Measurements from ENCODE around the gene USP15. TPM values are rescaled to one million over a fixed set of nuclear protein-coding genes. Genes with fewer than 3 reads are reported as not detected.
A peak's percentile ranks its signal among the peaks of the same experiment; 100 is the strongest.

USP15 gene
- total and polyA plus RNA-seq, 7 experiments from 2014 or later, result 72.5 to 224 (median 175) TPM

- Mint-ChIP-seq H3K36me3 (peaks cover 0 to 31% (median 17%) of the 10 kb centered on the region in 5 donors), H3K27me3 (no peaks in the 10 kb centered on the region), H3K27ac (peak overlapping the region in 4 of 9 donors; percentile 5 to 39 (median 17)), H3K4me3 (peak overlapping the region in 8 of 10 donors; percentile 1 to 58 (median 18)), H3K4me1 (peaks cover 33 to 87% (median 74%) of the 10 kb centered on the region in 7 donors), H3K9me3 (peaks cover 0 to under 1% (median 0%) of the 10 kb centered on the region in 11 donors)
- Histone ChIP-seq H3K4me3 (ENCODE audit: low read length) (no peak overlapping the region), H3K9me3 (ENCODE audit: control insufficient read depth in 2 of 3, low read length in 3 of 3) (no peaks in the 10 kb centered on the region), H3K4me1 (ENCODE audit: control insufficient read depth in 2 of 2, insufficient read depth in 2 of 2, low read length in 2 of 2) (peaks cover 17 to 30% of the 10 kb centered on the region in 2 donors), H3K27me3 (ENCODE audit: control insufficient read depth in 2 of 2, insufficient read depth in 2 of 2, low read length in 2 of 2) (no peaks in the 10 kb centered on the region), H3K27ac (ENCODE audit: low read depth, low read length) (no peak overlapping the region), H3K36me3 (ENCODE audit: control insufficient read depth in 2 of 3, insufficient read depth in 3 of 3, low read length in 3 of 3) (peaks cover 0 to under 1% (median 0%) of the 10 kb centered on the region in 3 experiments)
- ChIA-PET POLR2A (interaction anchor here (1.3 kb wide), 1 partner anchor 20 kb away, joined by 4 read pairs; no protein-coding TSS in a partner anchor), CTCF (no interaction called here)
- intact Hi-C loops (cut with micrococcal nuclease), result no loop called here
- DNase-seq (no peak), ATAC-seq (no peak)
Observed at GRCh38 chr12:62279961-62280360, 19.8 kb downstream of the USP15 start.

GRCh38 chr12:62282057-62282774 lies 22.0 kb downstream of the USP15 start:
- Histone ChIP-seq H3K4me3 (ENCODE audit: low read length) (no peak overlapping the region), H3K4me1 (ENCODE audit: control insufficient read depth in 2 of 2, insufficient read depth in 2 of 2, low read length in 2 of 2) (peaks cover 5 to 28% of the 10 kb centered on the region in 2 donors), H3K27ac (ENCODE audit: low read depth, low read length) (no peak overlapping the region), H3K27me3 (ENCODE audit: control insufficient read depth in 2 of 2, insufficient read depth in 2 of 2, low read length in 2 of 2) (no peaks in the 10 kb centered on the region), H3K9me3 (ENCODE audit: control insufficient read depth in 2 of 3, low read length in 3 of 3) (no peaks in the 10 kb centered on the region), H3K36me3 (ENCODE audit: control insufficient read depth in 2 of 3, insufficient read depth in 3 of 3, low read length in 3 of 3) (peaks cover 0 to 5% (median 0%) of the 10 kb centered on the region in 3 experiments)
- Mint-ChIP-seq H3K9me3 (peaks cover 0 to 12% (median 3%) of the 10 kb centered on the region in 11 donors), H3K36me3 (peaks cover 3 to 44% (median 34%) of the 10 kb centered on the region in 5 donors), H3K4me1 (peaks cover 29 to 87% (median 72%) of the 10 kb centered on the region in 7 donors), H3K27me3 (no peaks in the 10 kb centered on the region), H3K4me3 (peak overlapping the region in 8 of 10 donors; percentile 19 to 62 (median 49)), H3K27ac (peak overlapping the region in 7 of 9 donors; percentile 8 to 77 (median 56))
- ChIA-PET POLR2A (no interaction called here), CTCF (no interaction called here)
- ATAC-seq (peak; percentile 9), DNase-seq (no peak)
- intact Hi-C loops (cut with micrococcal nuclease), result loop anchor here in 1 of 2 donors (2.0 kb wide), 1 partner anchor 15 kb away; no protein-coding TSS in a partner anchor

- CTCF ChIA-PET, result interaction anchor here (1.3 kb wide), 1 partner anchor 19 kb away, joined by 4 read pairs; no protein-coding TSS in a partner anchor
Observed at GRCh38 chr12:62284749-62285148, 24.5 kb downstream of the USP15 start.

DNA sequence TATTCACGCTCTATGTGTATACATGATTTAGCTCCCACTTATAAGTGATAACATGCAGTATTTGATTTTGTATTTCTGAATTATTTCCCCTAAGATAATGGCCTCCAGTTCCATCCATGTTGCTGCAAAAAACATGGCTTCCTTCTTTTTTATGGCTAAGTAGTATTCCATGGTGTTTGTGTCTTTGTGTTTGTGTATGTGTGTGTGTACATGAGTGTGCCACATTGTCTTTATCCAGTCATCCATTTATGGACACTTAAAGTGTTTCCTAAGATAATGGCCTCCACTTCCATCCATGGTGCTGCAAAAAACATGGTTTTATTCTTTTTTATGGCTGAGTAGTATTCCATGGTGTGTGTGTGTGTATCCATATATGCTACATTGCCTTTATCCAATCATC lies 25.1 kb downstream of the USP15 start:
- intact Hi-C loops (cut with micrococcal nuclease), result no loop called here
- peaks cover 3 to 28% of the 10 kb centered on the region in 2 donors for H3K4me1 ChIP-seq (ENCODE audit: control insufficient read depth in 2 of 2, insufficient read depth in 2 of 2, low read length in 2 of 2)
- H3K4me3 ChIP-seq (ENCODE audit: low read length), result no peak overlapping the region
- Mint-ChIP-seq H3K9me3 (peaks cover 3 to 43% (median 18%) of the 10 kb centered on the region in 11 donors), H3K4me1 (peaks cover 44 to 98% (median 82%) of the 10 kb centered on the region in 7 donors), H3K36me3 (peaks cover 15 to 62% (median 52%) of the 10 kb centered on the region in 5 donors), H3K27me3 (no peaks in the 10 kb centered on the region), H3K27ac (peak overlapping the region in 2 of 9 donors; percentile 47 to 86), H3K4me3 (peak overlapping the region in 2 of 10 donors; percentile 39 to 67)
- H3K27me3 ChIP-seq (ENCODE audit: control insufficient read depth in 2 of 2, insufficient read depth in 2 of 2, low read length in 2 of 2), result no peaks in the 10 kb centered on the region
- ChIA-PET CTCF (interaction anchor here (1.3 kb wide), 1 partner anchor 18 kb away, joined by 4 read pairs; no protein-coding TSS in a partner anchor), POLR2A (no interaction called here)
- H3K9me3 ChIP-seq (ENCODE audit: control insufficient read depth in 2 of 3, low read length in 3 of 3), result peaks cover 0 to 4% (median 4%) of the 10 kb centered on the region in 3 experiments
- peaks cover 0 to 5% (median 0%) of the 10 kb centered on the region in 3 experiments for H3K36me3 ChIP-seq (ENCODE audit: control insufficient read depth in 2 of 3, insufficient read depth in 3 of 3, low read length in 3 of 3)
- ATAC-seq (no peak), DNase-seq (no peak)
- H3K27ac ChIP-seq (ENCODE audit: low read depth, low read length), result no peak overlapping the region

More at GRCh38 chr12:62284749-62285148, 24.5 kb downstream of the USP15 start:
- no peaks in the 10 kb centered on the region for H3K27me3 ChIP-seq (ENCODE audit: control insufficient read depth in 2 of 2, insufficient read depth in 2 of 2, low read length in 2 of 2)
- peak overlapping the region in 1 of 10 donors; percentile 9 for H3K4me3 Mint-ChIP-seq
- no peak for ATAC-seq
- H3K4me3 ChIP-seq (ENCODE audit: low read length), result no peak overlapping the region
- peaks cover 3 to 37% (median 14%) of the 10 kb centered on the region in 11 donors for H3K9me3 Mint-ChIP-seq
- no peak for DNase-seq
- POLR2A ChIA-PET, result no interaction called here
- H3K4me1 Mint-ChIP-seq, result peaks cover 42 to 98% (median 83%) of the 10 kb centered on the region in 7 donors
- intact Hi-C loops (cut with micrococcal nuclease), result loop anchor here in 1 of 2 donors (1.0 kb wide), 1 partner anchor 11 kb away; no protein-coding TSS in a partner anchor
- H3K27ac Mint-ChIP-seq, result peak overlapping the region in 3 of 9 donors; percentile 40 to 86 (median 66)
- no peaks in the 10 kb centered on the region for H3K9me3 ChIP-seq (ENCODE audit: control insufficient read depth in 2 of 3, low read length in 3 of 3)
- H3K36me3 ChIP-seq (ENCODE audit: control insufficient read depth in 2 of 3, insufficient read depth in 3 of 3, low read length in 3 of 3), result peaks cover 0 to 5% (median 0%) of the 10 kb centered on the region in 3 experiments
- peaks cover 14 to 59% (median 48%) of the 10 kb centered on the region in 5 donors for H3K36me3 Mint-ChIP-seq
- no peak overlapping the region for H3K27ac ChIP-seq (ENCODE audit: low read depth, low read length)
- peaks cover 3 to 28% of the 10 kb centered on the region in 2 donors for H3K4me1 ChIP-seq (ENCODE audit: control insufficient read depth in 2 of 2, insufficient read depth in 2 of 2, low read length in 2 of 2)
- H3K27me3 Mint-ChIP-seq, result no peaks in the 10 kb centered on the region

DNA sequence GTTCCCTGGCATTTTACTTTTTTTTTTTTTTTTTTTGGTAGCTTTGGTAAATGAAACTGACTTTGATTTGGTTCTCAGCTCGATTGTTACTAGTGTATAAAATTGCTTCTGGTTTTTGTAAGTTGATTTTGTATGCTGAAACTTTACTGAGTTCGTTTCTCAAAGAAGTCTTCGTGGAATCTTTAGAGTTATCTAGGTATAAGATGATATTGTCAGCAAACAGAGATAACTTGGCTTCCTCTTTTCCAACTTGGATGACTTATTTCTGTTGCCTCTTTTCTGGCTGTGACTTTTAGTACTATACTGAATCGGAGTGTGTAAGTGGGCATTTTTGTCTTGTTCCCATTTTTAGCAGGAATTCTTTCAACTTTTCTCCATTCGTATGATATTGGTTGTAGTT lies 28.1 kb downstream of the USP15 start:
- H3K36me3 ChIP-seq (ENCODE audit: control insufficient read depth in 2 of 3, insufficient read depth in 3 of 3, low read length in 3 of 3), result peaks cover 0 to 5% (median 4%) of the 10 kb centered on the region in 3 experiments
- peaks cover 0 to 12% (median 10%) of the 10 kb centered on the region in 3 experiments for H3K9me3 ChIP-seq (ENCODE audit: control insufficient read depth in 2 of 3, low read length in 3 of 3)
- Mint-ChIP-seq H3K36me3 (peaks cover 28 to 72% (median 67%) of the 10 kb centered on the region in 5 donors), H3K9me3 (peaks cover 3 to 58% (median 27%) of the 10 kb centered on the region in 11 donors), H3K27ac (peak overlapping the region in 6 of 9 donors; percentile 22 to 66 (median 51)), H3K4me1 (peaks cover 44 to 95% (median 83%) of the 10 kb centered on the region in 7 donors), H3K4me3 (peak overlapping the region in 9 of 10 donors; percentile 6 to 75 (median 42)), H3K27me3 (no peaks in the 10 kb centered on the region)
- H3K4me1 ChIP-seq (ENCODE audit: control insufficient read depth in 2 of 2, insufficient read depth in 2 of 2, low read length in 2 of 2), result peaks cover 13 to 17% of the 10 kb centered on the region in 2 donors
- H3K27me3 ChIP-seq (ENCODE audit: control insufficient read depth in 2 of 2, insufficient read depth in 2 of 2, low read length in 2 of 2), result no peaks in the 10 kb centered on the region
- ATAC-seq (no peak), DNase-seq (no peak)
- CTCF ChIA-PET, result no interaction called here
- no peak overlapping the region for H3K27ac ChIP-seq (ENCODE audit: low read depth, low read length)
- intact Hi-C loops (cut with micrococcal nuclease), result no loop called here
- no peak overlapping the region for H3K4me3 ChIP-seq (ENCODE audit: low read length)
- POLR2A ChIA-PET, result no interaction called here

DNA sequence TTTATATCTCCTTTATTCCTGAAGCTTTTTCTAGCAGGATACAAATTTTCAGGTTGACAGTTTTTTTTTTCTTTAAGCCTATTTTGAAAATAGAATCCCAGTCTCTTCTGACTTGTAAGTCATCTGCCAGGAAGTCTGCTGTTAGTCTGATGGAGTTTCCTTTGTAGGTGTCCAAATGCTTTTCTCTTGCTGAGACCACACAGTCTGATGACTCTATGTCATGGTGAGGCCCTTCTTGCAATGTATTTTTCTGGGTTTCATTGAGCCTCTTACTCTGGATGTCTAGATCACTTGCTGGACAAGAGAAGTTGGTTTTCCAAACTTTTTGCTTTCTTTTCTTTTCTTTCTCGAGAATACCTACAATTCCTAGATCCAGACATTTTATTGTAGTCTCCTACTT lies 30.6 kb downstream of the USP15 start:
- Histone ChIP-seq H3K36me3 (ENCODE audit: control insufficient read depth in 2 of 3, insufficient read depth in 3 of 3, low read length in 3 of 3) (peaks cover 5 to 16% (median 5%) of the 10 kb centered on the region in 3 experiments), H3K9me3 (ENCODE audit: control insufficient read depth in 2 of 3, low read length in 3 of 3) (peaks cover 0 to 12% (median 10%) of the 10 kb centered on the region in 3 experiments), H3K27ac (ENCODE audit: low read depth, low read length) (no peak overlapping the region), H3K4me1 (ENCODE audit: control insufficient read depth in 2 of 2, insufficient read depth in 2 of 2, low read length in 2 of 2) (peaks cover 9% of the 10 kb centered on the region in 2 donors), H3K4me3 (ENCODE audit: low read length) (no peak overlapping the region), H3K27me3 (ENCODE audit: control insufficient read depth in 2 of 2, insufficient read depth in 2 of 2, low read length in 2 of 2) (no peaks in the 10 kb centered on the region)
- ChIA-PET CTCF (interaction anchor here (0.6 to 0.7 kb wide), 3 partner anchors 26 to 67 kb away, joined by 3 to 4 read pairs (median 3); partner anchors contain the start of gene USP15), POLR2A (no interaction called here)
- H3K27ac Mint-ChIP-seq, result no peak overlapping the region
- DNase-seq (no peak), ATAC-seq (no peak)
- H3K9me3 Mint-ChIP-seq, result peaks cover 0 to 53% (median 24%) of the 10 kb centered on the region in 11 donors
- intact Hi-C loops (cut with micrococcal nuclease), result no loop called here
- H3K4me3 Mint-ChIP-seq, result peak overlapping the region in 6 of 10 donors; percentile 16 to 67 (median 38)
- peaks cover 49 to 91% (median 84%) of the 10 kb centered on the region in 7 donors for H3K4me1 Mint-ChIP-seq
- H3K27me3 Mint-ChIP-seq, result no peaks in the 10 kb centered on the region
- H3K36me3 Mint-ChIP-seq, result peaks cover 37 to 82% (median 71%) of the 10 kb centered on the region in 5 donors

All from naive thymus-derived CD4-positive, alpha-beta T cell (primary cell).